SK-N-SH (cell line): Measurements from ENCODE around the gene MED8. TPM values are rescaled to one million over a fixed set of nuclear protein-coding genes. Genes with fewer than 3 reads are reported as not detected.

ENCODE experiments used
- CTCF ChIA-PET: fragments of 300-600, 350-600 bp; formaldehyde crosslinking; extraction: SDS; loops from one replicate; lab custom pipeline; 2021; lab: Yijun Ruan, JAX
- POLR2A ChIA-PET: fragments of 350-600 bp; sonication (Branson Sonifier 250); formaldehyde crosslinking; extraction: SDS; loops from one replicate; lab custom pipeline; 2020; ENCODE audit warnings: antibody characterized with exemption, inconsistent platforms; lab: Yijun Ruan, JAX
- DNase-seq: peaks from one replicate; pipeline ENCODE4 v3.0.0; 2012
- H2AFZ ChIP-seq: fragments of 200-600 bp; sonication (generic); 2 replicates; pipeline ENCODE4 v1.8.1; 2016; ENCODE audit warnings: antibody characterized with exemption, mild to moderate bottlenecking, low read depth
- H3F3A ChIP-seq: fragments of 200-600 bp; sonication (generic); replicated peaks from 2 replicates; pipeline ENCODE3; 2016; ENCODE audit warnings: antibody characterized with exemption, mild to moderate bottlenecking; ENCODE audit not compliant: insufficient read depth
- H3K27ac ChIP-seq, 2 experiments: fragments of 200-500 bp in 1 of 2; fragments of 200-600 bp in 1 of 2; sonication (Bioruptor generic) in 1 of 2; sonication (generic), shearing (Covaris generic) in 1 of 2; 2 replicates each; pipeline versions ENCODE4 v1.5.1 to v1.6.1; 2014 to 2016; ENCODE audit warnings: low read depth in 2 of 2, inconsistent platforms in 1 of 2, low read length in 1 of 2, mild to moderate bottlenecking in 1 of 2, mixed read lengths in 1 of 2
- H3K27me3 ChIP-seq: fragments of 200-600 bp; sonication (generic), shearing (Covaris generic); 2 replicates; pipeline ENCODE4 v1.6.1; 2016; ENCODE audit warnings: mixed run types; ENCODE audit not compliant: insufficient read depth
- H3K36me3 ChIP-seq, 2 experiments: fragments of 200-500 bp in 1 of 2; fragments of 200-600 bp in 1 of 2; sonication (Bioruptor generic) in 1 of 2; sonication (generic) in 1 of 2; replicated peaks in 1 of 2; 2 replicates each; pipeline versions ENCODE3 to v1.5.1; 2014 to 2016; ENCODE audit warnings: low read length in 1 of 2, mild to moderate bottlenecking in 1 of 2; ENCODE audit not compliant: insufficient read depth in 2 of 2, control insufficient read depth in 1 of 2
- H3K4me1 ChIP-seq, 2 experiments: fragments of 200-500 bp in 1 of 2; fragments of 200-600 bp in 1 of 2; sonication (Bioruptor generic) in 1 of 2; sonication (generic), shearing (Covaris generic) in 1 of 2; 2 replicates each; pipeline versions ENCODE4 v1.5.1 to v1.6.1; 2014 to 2016; ENCODE audit warnings: low read depth in 1 of 2, low read length in 1 of 2, mixed run types in 1 of 2; ENCODE audit not compliant: insufficient read depth in 2 of 2, control insufficient read depth in 1 of 2
- H3K4me2 ChIP-seq: fragments of 200-600 bp; sonication (generic), shearing (Covaris generic); 2 replicates; pipeline ENCODE4 v1.6.1; 2017; ENCODE audit warnings: mixed run types
- H3K4me3 ChIP-seq, 2 experiments: fragments of 200-500 bp in 1 of 2; fragments of 200-600 bp in 1 of 2; sonication (Bioruptor generic) in 1 of 2; sonication (generic), shearing (Covaris generic) in 1 of 2; 2 replicates each; pipeline versions ENCODE4 v1.5.1 to v1.8.1; 2014 to 2016; ENCODE audit warnings: low read depth in 2 of 2, inconsistent platforms in 1 of 2, low read length in 1 of 2, mild to moderate bottlenecking in 1 of 2, mixed read lengths in 1 of 2, moderate library complexity in 1 of 2
- H3K79me2 ChIP-seq: fragments of 200-600 bp; sonication (generic); 2 replicates; pipeline ENCODE4 v1.8.1; 2017; ENCODE audit warnings: mild to moderate bottlenecking; ENCODE audit not compliant: insufficient read depth
- H3K9ac ChIP-seq: fragments of 200-600 bp; sonication (generic); 2 replicates; pipeline ENCODE4 v1.6.1; 2017; ENCODE audit warnings: mixed run types
- H3K9me2 ChIP-seq: fragments of 200-600 bp; sonication (generic); 2 replicates; pipeline ENCODE4 v1.6.1; 2017; ENCODE audit warnings: mixed run types
- H3K9me3 ChIP-seq: fragments of 200-600 bp; sonication (generic); 2 replicates; pipeline ENCODE4 v1.6.1; 2017; ENCODE audit warnings: mixed run types, mild to moderate bottlenecking, moderate library complexity
- H4K20me1 ChIP-seq: fragments of 200-600 bp; sonication (generic); 2 replicates; pipeline ENCODE4 v1.6.1; 2017; ENCODE audit warnings: mild to moderate bottlenecking, mixed run types; ENCODE audit not compliant: insufficient read depth
- EZH2phosphoT487 ChIP-seq: fragments of 200-600 bp; sonication (generic); IDR thresholded peaks from 2 replicates; pipeline ENCODE4 v1.6.1; 2017; ENCODE audit warnings: low read depth, mixed run types, mild to moderate bottlenecking, antibody characterized with exemption, moderate library complexity, borderline replicate concordance
- FOXM1 ChIP-seq: IDR thresholded peaks from 2 replicates; pipeline ENCODE4 v1.4.0; 2012; ENCODE audit warnings: low read depth, mild to moderate bottlenecking
- POLR2AphosphoS5 ChIP-seq: IDR thresholded peaks from 2 replicates; pipeline ENCODE4 v1.6.1; 2012; ENCODE audit warnings: low read depth, low read length
- SMC3 ChIP-seq: IDR thresholded peaks from 2 replicates; pipeline ENCODE4 v1.6.1; 2012; ENCODE audit warnings: low read depth, low read length, improper control_type of control experiment
- TAF1 ChIP-seq: IDR thresholded peaks from 2 replicates; pipeline ENCODE4 v1.6.1; 2012; ENCODE audit warnings: low read depth, mild to moderate bottlenecking, low read length, moderate library complexity, borderline replicate concordance
- TEAD4 ChIP-seq: IDR thresholded peaks from 2 replicates; pipeline ENCODE4 v1.4.0; 2012; ENCODE audit warnings: mild to moderate bottlenecking, borderline replicate concordance; ENCODE audit not compliant: insufficient read depth
- USF1 ChIP-seq: IDR thresholded peaks from 2 replicates; pipeline ENCODE4 v1.4.0; 2012; ENCODE audit warnings: low read depth, borderline replicate concordance
- ZBTB33 ChIP-seq: IDR thresholded peaks from 2 replicates; pipeline ENCODE4 v1.4.0; 2012; ENCODE audit warnings: low read depth, borderline replicate concordance
- WGBS: methylation state at CpG from one replicate; pipeline ENCODE4 v1.1.6; 2017; ENCODE audit warnings: low lambda C conversion rate; 5-methylcytosine and 5-hydroxymethylcytosine counted together
- polyA plus RNA-seq, 3 experiments: library from polyadenylated mRNA; depleted of rRNA; stranded (reverse); fragments of >200 nt; gene quantifications; 2 replicates each; pipeline ENCODE4 v1.2.3, GENCODE V29; 2012
- TF ChIP-seq, protein P1 (sequence below): fragments of 150-350 bp; IDR thresholded peaks from 2 replicates; pipeline ENCODE4 v1.6.1; 2016; ENCODE audit warnings: mild to moderate bottlenecking, low read depth, low read length
- TF ChIP-seq, protein P2 (sequence below): fragments of 150-350 bp; IDR thresholded peaks from 2 replicates; pipeline ENCODE4 v1.6.1; 2017; ENCODE audit warnings: antibody characterized with exemption, low read length, low read depth, borderline replicate concordance

Gene MED8
- polyA plus RNA-seq, 1 of the 3 experiments (the other 2 are of a cell fraction), result 33.7 TPM

- TF ChIP-seq ZBTB33 (no peak), USF1 (no peak), POLR2AphosphoS5 (no peak), TEAD4 (no peak), FOXM1 (no peak)
- TF ChIP-seq, protein P1, sequence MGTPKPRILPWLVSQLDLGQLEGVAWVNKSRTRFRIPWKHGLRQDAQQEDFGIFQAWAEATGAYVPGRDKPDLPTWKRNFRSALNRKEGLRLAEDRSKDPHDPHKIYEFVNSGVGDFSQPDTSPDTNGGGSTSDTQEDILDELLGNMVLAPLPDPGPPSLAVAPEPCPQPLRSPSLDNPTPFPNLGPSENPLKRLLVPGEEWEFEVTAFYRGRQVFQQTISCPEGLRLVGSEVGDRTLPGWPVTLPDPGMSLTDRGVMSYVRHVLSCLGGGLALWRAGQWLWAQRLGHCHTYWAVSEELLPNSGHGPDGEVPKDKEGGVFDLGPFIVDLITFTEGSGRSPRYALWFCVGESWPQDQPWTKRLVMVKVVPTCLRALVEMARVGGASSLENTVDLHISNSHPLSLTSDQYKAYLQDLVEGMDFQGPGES, result no peak
Observed at GRCh38 chr1:43387976-43388599, 1.5 kb downstream of the MED8 start (continued).

DNA sequence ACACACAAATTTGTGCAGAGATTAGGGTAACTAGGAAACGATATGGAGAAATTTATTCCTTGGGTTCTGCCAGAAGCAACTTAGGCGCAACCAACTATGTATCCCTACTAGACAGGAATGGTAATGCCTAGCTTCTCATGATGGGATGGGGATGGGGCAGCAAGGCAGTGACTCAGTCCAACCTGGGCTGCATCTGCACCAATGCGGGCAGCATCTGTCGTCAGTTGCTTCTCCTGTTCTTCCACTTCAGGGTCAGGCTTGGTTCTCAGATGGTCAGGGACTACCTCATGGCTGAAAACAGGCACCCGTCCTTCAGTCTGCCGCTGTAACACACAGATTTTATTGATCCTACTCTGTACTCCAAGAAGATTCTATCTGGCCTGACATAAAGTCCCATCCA, 2.9 kb downstream of the MED8 start:
- Histone ChIP-seq H2AFZ (no peak overlapping the region), H4K20me1 (no peaks in the 10 kb centered on the region), H3K9me2 (no peaks in the 10 kb centered on the region), H3K27ac (no peak overlapping the region), H3K9ac (no peak overlapping the region), H3K9me3 (no peaks in the 10 kb centered on the region), H3K4me1 (peaks cover 15 to 19% of the 10 kb centered on the region in 2 experiments; a peak in 3 of 4 replicates), H3K4me3 (no peak overlapping the region), H3K36me3 (peaks cover 55 to 60% of the 10 kb centered on the region in 2 experiments), H3F3A (no peaks in the 10 kb centered on the region), H3K4me2 (no peak overlapping the region), H3K27me3 (no peaks in the 10 kb centered on the region), H3K79me2 (peaks cover 53% of the 10 kb centered on the region)
- DNase-seq, result no peak
- no peak for TF ChIP-seq TEAD4
- TF ChIP-seq, protein P2, sequence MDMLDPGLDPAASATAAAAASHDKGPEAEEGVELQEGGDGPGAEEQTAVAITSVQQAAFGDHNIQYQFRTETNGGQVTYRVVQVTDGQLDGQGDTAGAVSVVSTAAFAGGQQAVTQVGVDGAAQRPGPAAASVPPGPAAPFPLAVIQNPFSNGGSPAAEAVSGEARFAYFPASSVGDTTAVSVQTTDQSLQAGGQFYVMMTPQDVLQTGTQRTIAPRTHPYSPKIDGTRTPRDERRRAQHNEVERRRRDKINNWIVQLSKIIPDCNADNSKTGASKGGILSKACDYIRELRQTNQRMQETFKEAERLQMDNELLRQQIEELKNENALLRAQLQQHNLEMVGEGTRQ, result no peak
- TF ChIP-seq TAF1, result no peak
- no peak for TF ChIP-seq SMC3
- TF ChIP-seq EZH2phosphoT487, result no peak
- 93% methylated on average over 6 of the region's 6 CpGs for WGBS
- ChIA-PET POLR2A (no interaction called here), CTCF (interaction anchor here (1.4 to 1.6 kb wide), 2 partner anchors 159 to 548 kb away, joined by 3 read pairs; no protein-coding TSS in a partner anchor)
